Measurements from ENCODE around the gene AKNA.

AKNA gene

GRCh38 chr9:114425126-114425525 lies 37.3 kb upstream of the AKNA start:
- no peak for ATAC-seq (ENCODE audit: low read depth)
- H3K27me3 ChIP-seq (ENCODE audit: insufficient read depth, poor library complexity, severe bottlenecking) = no peaks in the 10 kb centered on the region

GRCh38 chr9:114424126-114424525 lies 36.3 kb upstream of the AKNA start:
- no peak overlapping the region for H3K4me3 ChIP-seq (ENCODE audit: severe bottlenecking)
- no peak overlapping the region for H3K27ac ChIP-seq (ENCODE audit: poor library complexity, severe bottlenecking)
- TF ChIP-seq CTCF (IDR thresholded peaks at IDR 0.05; ENCODE audit: poor library complexity, severe bottlenecking) = no peak
- H3K9me3 ChIP-seq (ENCODE audit: severe bottlenecking) = no peaks in the 10 kb centered on the region
- no peaks in the 10 kb centered on the region for H3K4me1 ChIP-seq (ENCODE audit: insufficient read depth, poor library complexity, severe bottlenecking)
- DNase-seq (ENCODE audit: low spot score) (no peak), ATAC-seq (ENCODE audit: low read depth) (no peak)
- no peaks in the 10 kb centered on the region for H3K36me3 ChIP-seq (ENCODE audit: low read depth)
- H3K27me3 ChIP-seq (ENCODE audit: insufficient read depth, poor library complexity, severe bottlenecking) = no peaks in the 10 kb centered on the region

More at GRCh38 chr9:114425126-114425525, 37.3 kb upstream of the AKNA start:
- Histone ChIP-seq H3K27ac (ENCODE audit: poor library complexity, severe bottlenecking) (no peak overlapping the region), H3K4me1 (ENCODE audit: insufficient read depth, poor library complexity, severe bottlenecking) (no peaks in the 10 kb centered on the region), H3K4me3 (ENCODE audit: severe bottlenecking) (no peak overlapping the region), H3K9me3 (ENCODE audit: severe bottlenecking) (no peaks in the 10 kb centered on the region), H3K36me3 (ENCODE audit: low read depth) (no peaks in the 10 kb centered on the region)
- TF ChIP-seq CTCF (IDR thresholded peaks at IDR 0.05; ENCODE audit: poor library complexity, severe bottlenecking) = no peak
- no peak for DNase-seq (ENCODE audit: low spot score)

- DNase-seq (ENCODE audit: low spot score) (no peak), ATAC-seq (ENCODE audit: low read depth) (no peak)
- Histone ChIP-seq H3K27ac (ENCODE audit: poor library complexity, severe bottlenecking) (no peak overlapping the region), H3K4me1 (ENCODE audit: insufficient read depth, poor library complexity, severe bottlenecking) (no peaks in the 10 kb centered on the region), H3K4me3 (ENCODE audit: severe bottlenecking) (no peak overlapping the region), H3K9me3 (ENCODE audit: severe bottlenecking) (no peaks in the 10 kb centered on the region), H3K36me3 (ENCODE audit: low read depth) (no peaks in the 10 kb centered on the region), H3K27me3 (ENCODE audit: insufficient read depth, poor library complexity, severe bottlenecking) (no peaks in the 10 kb centered on the region)
- TF ChIP-seq CTCF (IDR thresholded peaks at IDR 0.05; ENCODE audit: poor library complexity, severe bottlenecking) = no peak
Measured at GRCh38 chr9:114423181-114423580, 35.4 kb upstream of the AKNA start.

- DNase-seq (ENCODE audit: low spot score) (no peak), ATAC-seq (ENCODE audit: low read depth) (no peak)
- H3K9me3 ChIP-seq (ENCODE audit: severe bottlenecking) = no peaks in the 10 kb centered on the region
- H3K27me3 ChIP-seq (ENCODE audit: insufficient read depth, poor library complexity, severe bottlenecking) = no peaks in the 10 kb centered on the region
- H3K4me1 ChIP-seq (ENCODE audit: insufficient read depth, poor library complexity, severe bottlenecking) = no peaks in the 10 kb centered on the region
- H3K36me3 ChIP-seq (ENCODE audit: low read depth) = no peaks in the 10 kb centered on the region
- H3K4me3 ChIP-seq (ENCODE audit: severe bottlenecking) = no peak overlapping the region
- H3K27ac ChIP-seq (ENCODE audit: poor library complexity, severe bottlenecking) = no peak overlapping the region
- TF ChIP-seq CTCF (IDR thresholded peaks at IDR 0.05; ENCODE audit: poor library complexity, severe bottlenecking) = no peak
Measured at GRCh38 chr9:114421147-114421546, 33.4 kb upstream of the AKNA start.

GRCh38 chr9:114419796-114420195 lies 32.0 kb upstream of the AKNA start:
- ATAC-seq (ENCODE audit: low read depth) (no peak), DNase-seq (ENCODE audit: low spot score) (no peak)
- Histone ChIP-seq H3K27ac (ENCODE audit: poor library complexity, severe bottlenecking) (no peak overlapping the region), H3K4me1 (ENCODE audit: insufficient read depth, poor library complexity, severe bottlenecking) (no peaks in the 10 kb centered on the region), H3K4me3 (ENCODE audit: severe bottlenecking) (no peak overlapping the region), H3K27me3 (ENCODE audit: insufficient read depth, poor library complexity, severe bottlenecking) (no peaks in the 10 kb centered on the region), H3K36me3 (ENCODE audit: low read depth) (no peaks in the 10 kb centered on the region), H3K9me3 (ENCODE audit: severe bottlenecking) (no peaks in the 10 kb centered on the region)
- TF ChIP-seq CTCF (IDR thresholded peaks at IDR 0.05; ENCODE audit: poor library complexity, severe bottlenecking) = no peak
